Tibial artery (tissue), 4 donors: ENCODE data around the gene ARHGAP29.
"Not testable (repeated sequence)": the region's sequence is repeated elsewhere in the genome, so short reads cannot be mapped to it uniquely, and the experiment has no call there.

Experiments used
- DNase-seq, 2 donors: peaks; one replicate each; pipeline ENCODE4 v3.0.0-alpha.2; 2019
- H3K27ac ChIP-seq, 2 donors: fragments of 200-600 bp; sonication (generic) in 1 of 2; 1 replicate in 1 of 2; 2 replicates in 1 of 2; pipeline ENCODE4 v1.5.1; 2018 to 2019; ENCODE audit warnings: mild to moderate bottlenecking in 1 of 2
- H3K27me3 ChIP-seq, 2 donors: fragments of 200-600 bp; sonication (generic) in 1 of 2; one replicate each; pipeline versions ENCODE4 v1.5.1 to v1.6.0; 2016 to 2019
- H3K36me3 ChIP-seq, 3 donors: fragments of 200-600 bp; sonication (generic) in 2 of 3; one replicate each; pipeline ENCODE4 v1.5.1; 2016 to 2019; ENCODE audit warnings: mild to moderate bottlenecking in 2 of 3
- H3K4me1 ChIP-seq, 4 donors: fragments of 200-600 bp; sonication (generic) in 2 of 4; 1 replicate in 3 of 4; 2 replicates in 1 of 4; pipeline ENCODE4 v1.5.1; 2016 to 2019
- H3K4me3 ChIP-seq, 2 donors: fragments of 200-600 bp; sonication (generic) in 1 of 2; 1 replicate in 1 of 2; 2 replicates in 1 of 2; pipeline ENCODE4 v1.5.1; 2018 to 2019; ENCODE audit warnings: mild to moderate bottlenecking in 2 of 2
- H3K9me3 ChIP-seq, 3 donors: fragments of 200-600 bp; sonication (generic) in 1 of 3; one replicate each; pipeline ENCODE4 v1.5.1; 2016 to 2019
- intact Hi-C: fragments of 100-400 bp; cut with DNase I; formaldehyde crosslinking; loops from one replicate; pipeline ENCODE4 v1.15.0; 2023; ENCODE audit warnings: low total_unique reads
- TF ChIP-seq, protein P1 (sequence below), 2 experiments: fragments of 200-600 bp in 1 of 2; fragments of 450-650 bp in 1 of 2; IDR thresholded peaks; one replicate each; pipeline ENCODE4 v1.5.1; 2017 to 2019; ENCODE audit warnings: antibody characterized with exemption in 2 of 2, mild to moderate bottlenecking in 1 of 2, moderate library complexity in 1 of 2

The ARHGAP29 gene

GRCh38 chr1:94154989-94155388, 82.4 kb downstream of the ARHGAP29 start:
- Histone ChIP-seq H3K36me3 (no peaks in the 10 kb centered on the region), H3K9me3 (no peaks in the 10 kb centered on the region), H3K4me3 (no peak overlapping the region), H3K27me3 (no peaks in the 10 kb centered on the region), H3K4me1 (peaks cover 0 to 7% (median 0%) of the 10 kb centered on the region in 4 donors), H3K27ac (no peak overlapping the region)
- intact Hi-C loops, result no loop called here
- DNase-seq, result no peak
- TF ChIP-seq, protein P1, sequence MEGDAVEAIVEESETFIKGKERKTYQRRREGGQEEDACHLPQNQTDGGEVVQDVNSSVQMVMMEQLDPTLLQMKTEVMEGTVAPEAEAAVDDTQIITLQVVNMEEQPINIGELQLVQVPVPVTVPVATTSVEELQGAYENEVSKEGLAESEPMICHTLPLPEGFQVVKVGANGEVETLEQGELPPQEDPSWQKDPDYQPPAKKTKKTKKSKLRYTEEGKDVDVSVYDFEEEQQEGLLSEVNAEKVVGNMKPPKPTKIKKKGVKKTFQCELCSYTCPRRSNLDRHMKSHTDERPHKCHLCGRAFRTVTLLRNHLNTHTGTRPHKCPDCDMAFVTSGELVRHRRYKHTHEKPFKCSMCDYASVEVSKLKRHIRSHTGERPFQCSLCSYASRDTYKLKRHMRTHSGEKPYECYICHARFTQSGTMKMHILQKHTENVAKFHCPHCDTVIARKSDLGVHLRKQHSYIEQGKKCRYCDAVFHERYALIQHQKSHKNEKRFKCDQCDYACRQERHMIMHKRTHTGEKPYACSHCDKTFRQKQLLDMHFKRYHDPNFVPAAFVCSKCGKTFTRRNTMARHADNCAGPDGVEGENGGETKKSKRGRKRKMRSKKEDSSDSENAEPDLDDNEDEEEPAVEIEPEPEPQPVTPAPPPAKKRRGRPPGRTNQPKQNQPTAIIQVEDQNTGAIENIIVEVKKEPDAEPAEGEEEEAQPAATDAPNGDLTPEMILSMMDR (IDR thresholded peaks at IDR 0.05), result no peak

DNA sequence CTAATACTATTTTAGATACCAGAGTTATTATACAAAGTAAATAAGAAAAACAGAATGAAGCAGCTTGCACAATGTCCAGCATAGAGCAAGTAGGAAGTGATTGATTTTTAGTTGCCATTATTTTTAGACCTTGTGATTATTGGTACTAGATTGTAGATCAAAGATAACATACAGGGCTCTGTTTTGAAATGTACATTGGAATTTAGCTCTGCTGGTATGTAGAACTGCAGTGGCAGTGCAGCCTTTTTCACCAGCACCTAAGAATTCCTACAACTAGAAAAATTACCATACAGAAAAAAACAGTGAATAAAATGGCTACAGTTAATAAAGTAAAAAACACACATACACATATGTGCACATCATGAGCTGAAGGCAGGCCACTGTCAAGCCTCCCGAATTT, 84.3 kb downstream of the ARHGAP29 start:
- Histone ChIP-seq H3K27ac (no peak overlapping the region), H3K27me3 (no peaks in the 10 kb centered on the region), H3K36me3 (no peaks in the 10 kb centered on the region), H3K4me1 (peaks cover 0 to 7% (median 0%) of the 10 kb centered on the region in 4 donors), H3K4me3 (no peak overlapping the region), H3K9me3 (no peaks in the 10 kb centered on the region)
- DNase-seq, result no peak
- intact Hi-C loops, result no loop called here
- TF ChIP-seq, protein P1 (IDR thresholded peaks at IDR 0.05), result no peak

- DNase-seq, H3K27ac ChIP-seq, H3K4me3 ChIP-seq, H3K36me3 ChIP-seq, intact Hi-C loops, H3K27me3 ChIP-seq, H3K9me3 ChIP-seq: not testable (repeated sequence)
- H3K4me1 ChIP-seq, result peaks cover 0 to 16% (median 1%) of the 10 kb centered on the region in 4 donors
Observed at GRCh38 chr1:94149166-94149565, 88.2 kb downstream of the ARHGAP29 start.

DNA sequence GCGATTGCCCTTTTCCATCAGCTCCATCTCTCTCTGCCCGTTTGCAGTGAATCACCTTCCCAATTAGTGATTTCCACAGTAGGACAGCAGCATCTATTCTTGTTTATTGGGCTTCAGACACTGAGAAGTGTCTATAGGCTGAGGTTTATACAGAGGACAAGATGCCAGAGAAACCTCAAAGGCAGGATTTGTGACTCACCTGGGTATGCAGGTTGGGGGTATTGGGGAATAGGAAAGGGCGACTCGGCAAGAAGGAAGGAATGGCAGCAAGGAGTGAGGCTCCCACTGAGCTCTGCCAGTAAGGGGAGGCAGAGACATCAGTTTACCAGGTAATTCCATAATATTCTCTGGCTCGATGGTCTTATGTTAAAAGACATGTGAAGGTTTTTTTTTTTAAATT, 91.1 kb downstream of the ARHGAP29 start:
- Histone ChIP-seq H3K4me3 (no peak overlapping the region), H3K27me3 (no peaks in the 10 kb centered on the region), H3K4me1 (peaks cover 0 to 41% (median 9%) of the 10 kb centered on the region in 4 donors), H3K36me3 (no peaks in the 10 kb centered on the region), H3K27ac (no peak overlapping the region), H3K9me3 (no peaks in the 10 kb centered on the region)
- TF ChIP-seq, protein P1 (IDR thresholded peaks at IDR 0.05), result no peak
- intact Hi-C loops, result no loop called here
- DNase-seq, result no peak

GRCh38 chr1:94144836-94145235, 92.5 kb downstream of the ARHGAP29 start:
- no peak for DNase-seq
- H3K4me1 ChIP-seq, result peaks cover 0 to 41% (median 9%) of the 10 kb centered on the region in 4 donors
- no peaks in the 10 kb centered on the region for H3K27me3 ChIP-seq
- TF ChIP-seq, protein P1 (IDR thresholded peaks at IDR 0.05), result no peak
- no peak overlapping the region for H3K4me3 ChIP-seq
- H3K9me3 ChIP-seq, result no peaks in the 10 kb centered on the region
- intact Hi-C loops, result no loop called here
- H3K27ac ChIP-seq, result peak overlapping the region in 1 of 2 donors; percentile 7
- no peaks in the 10 kb centered on the region for H3K36me3 ChIP-seq

- Histone ChIP-seq H3K27ac (no peak overlapping the region), H3K4me3 (no peak overlapping the region), H3K9me3 (no peaks in the 10 kb centered on the region), H3K27me3 (no peaks in the 10 kb centered on the region), H3K36me3 (no peaks in the 10 kb centered on the region), H3K4me1 (peaks cover 0 to 41% (median 9%) of the 10 kb centered on the region in 4 donors)
- intact Hi-C loops, result no loop called here
- DNase-seq, result no peak
- TF ChIP-seq, protein P1 (IDR thresholded peaks at IDR 0.05), result no peak
Observed at GRCh38 chr1:94143809-94144176, 93.6 kb downstream of the ARHGAP29 start.
